GM18508 (cell line): ENCODE measurements around the gene CIDEC.

Experiments used
- ATAC-seq: cut with Tn5 transposase; IDR thresholded peaks from one replicate; pipeline ENCODE4 v1.9.1; 2021; ENCODE audit warnings: moderate number of reproducible peaks; ENCODE audit not compliant: insufficient read depth, unreplicated experiment

Gene CIDEC

GRCh38 chr3:9818666-9819335 lies 61.3 kb downstream of the CIDEC start:
- no peak for ATAC-seq

- no peak for ATAC-seq
These were observed 62.6 kb downstream of the CIDEC start for GRCh38 chr3:9817436-9817835.
